ENCODE data around the gene MRPL50.

DNA sequence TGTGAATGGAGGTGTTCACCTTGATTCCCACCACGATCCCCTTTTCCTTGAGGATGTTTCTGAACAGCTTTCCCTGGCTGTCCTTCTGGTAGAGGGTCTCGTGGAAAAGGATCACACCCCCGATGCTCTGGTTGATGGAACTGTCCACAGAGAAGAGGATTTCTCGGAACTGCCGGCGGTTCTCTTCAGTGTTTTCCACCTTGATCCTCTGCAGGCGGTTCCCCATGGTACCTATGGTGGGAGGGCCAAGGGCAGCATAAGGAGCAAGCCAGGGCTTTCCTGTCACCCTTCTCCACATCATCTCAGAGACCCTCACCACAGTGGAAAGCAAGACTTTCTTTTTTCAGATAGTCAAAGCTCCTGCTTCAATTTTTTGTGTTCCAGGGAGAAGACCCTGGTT lies 31.3 kb upstream of the MRPL50 start:
- TF ChIP-seq, protein P1, sequence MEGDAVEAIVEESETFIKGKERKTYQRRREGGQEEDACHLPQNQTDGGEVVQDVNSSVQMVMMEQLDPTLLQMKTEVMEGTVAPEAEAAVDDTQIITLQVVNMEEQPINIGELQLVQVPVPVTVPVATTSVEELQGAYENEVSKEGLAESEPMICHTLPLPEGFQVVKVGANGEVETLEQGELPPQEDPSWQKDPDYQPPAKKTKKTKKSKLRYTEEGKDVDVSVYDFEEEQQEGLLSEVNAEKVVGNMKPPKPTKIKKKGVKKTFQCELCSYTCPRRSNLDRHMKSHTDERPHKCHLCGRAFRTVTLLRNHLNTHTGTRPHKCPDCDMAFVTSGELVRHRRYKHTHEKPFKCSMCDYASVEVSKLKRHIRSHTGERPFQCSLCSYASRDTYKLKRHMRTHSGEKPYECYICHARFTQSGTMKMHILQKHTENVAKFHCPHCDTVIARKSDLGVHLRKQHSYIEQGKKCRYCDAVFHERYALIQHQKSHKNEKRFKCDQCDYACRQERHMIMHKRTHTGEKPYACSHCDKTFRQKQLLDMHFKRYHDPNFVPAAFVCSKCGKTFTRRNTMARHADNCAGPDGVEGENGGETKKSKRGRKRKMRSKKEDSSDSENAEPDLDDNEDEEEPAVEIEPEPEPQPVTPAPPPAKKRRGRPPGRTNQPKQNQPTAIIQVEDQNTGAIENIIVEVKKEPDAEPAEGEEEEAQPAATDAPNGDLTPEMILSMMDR (IDR thresholded peaks at IDR 0.05 in 2 of 3, conservative IDR thresholded peaks at IDR 0.05 in 1 of 3; ENCODE audit: insufficient read depth in 2 of 3, low read depth in 1 of 3, low read length in 3 of 3), result no peak
- TF ChIP-seq ZBTB1 (CRISPR knock-in tag; IDR thresholded peaks at IDR 0.05; ENCODE audit: borderline replicate concordance, low read depth) (no peak), POLR2A (conservative IDR thresholded peaks at IDR 0.05) (no peak), ERF (CRISPR knock-in tag; IDR thresholded peaks at IDR 0.05) (no peak), HNRNPK (IDR thresholded peaks at IDR 0.05; ENCODE audit: low read depth, low read length, poor library complexity, severe bottlenecking) (no peak), ZFX (CRISPR knock-in tag; IDR thresholded peaks at IDR 0.05) (no peak), KAT2B (IDR thresholded peaks at IDR 0.05; ENCODE audit: low read depth, low read length) (no peak), ZNF197 (CRISPR knock-in tag; IDR thresholded peaks at IDR 0.05; ENCODE audit: low read depth) (no peak), MYNN (IDR thresholded peaks at IDR 0.05) (no peak), MYNN (CRISPR knock-in tag; IDR thresholded peaks at IDR 0.05) (no peak), MAFF (IDR thresholded peaks at IDR 0.05; ENCODE audit: low read length) (no peak), SMARCA5 (IDR thresholded peaks at IDR 0.05) (no peak)
- TF ChIP-seq, protein P2, sequence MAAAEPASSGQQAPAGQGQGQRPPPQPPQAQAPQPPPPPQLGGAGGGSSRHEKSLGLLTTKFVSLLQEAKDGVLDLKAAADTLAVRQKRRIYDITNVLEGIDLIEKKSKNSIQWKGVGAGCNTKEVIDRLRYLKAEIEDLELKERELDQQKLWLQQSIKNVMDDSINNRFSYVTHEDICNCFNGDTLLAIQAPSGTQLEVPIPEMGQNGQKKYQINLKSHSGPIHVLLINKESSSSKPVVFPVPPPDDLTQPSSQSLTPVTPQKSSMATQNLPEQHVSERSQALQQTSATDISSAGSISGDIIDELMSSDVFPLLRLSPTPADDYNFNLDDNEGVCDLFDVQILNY (CRISPR knock-in tag; IDR thresholded peaks at IDR 0.05), result no peak

All from K562 (cell line).